Adipose tissue (tissue), 3 donors: ENCODE measurements around the gene SPTBN1. TPM values are rescaled to one million over a fixed set of nuclear protein-coding genes. Genes with fewer than 3 reads are reported as not detected.

Experiments
- H3K27ac ChIP-seq: one replicate; pipeline ENCODE4 v1.5.1; 2013; ENCODE audit warnings: low read depth, low read length
- WGBS, 3 donors: extraction: QIAGEN DNeasy Blood & Tissue Kit; methylation state at CpG; one replicate each; pipeline ENCODE4 v1.1.7; 2013; 5-methylcytosine and 5-hydroxymethylcytosine counted together
- polyA plus RNA-seq, 3 donors: library from polyadenylated mRNA; stranded (reverse); fragments of 200-250 nt; gene quantifications; one replicate each; pipeline ENCODE4 v1.2.3, GENCODE V29; 2013
- donor health status: healthy with polysubstance abuse.
- donor health status: Bipolar disorder and iron deficiency.
- donor health status: healthy.

Gene SPTBN1
- polyA plus RNA-seq, 3 donors = 41.9 to 219 (median 183) TPM

DNA sequence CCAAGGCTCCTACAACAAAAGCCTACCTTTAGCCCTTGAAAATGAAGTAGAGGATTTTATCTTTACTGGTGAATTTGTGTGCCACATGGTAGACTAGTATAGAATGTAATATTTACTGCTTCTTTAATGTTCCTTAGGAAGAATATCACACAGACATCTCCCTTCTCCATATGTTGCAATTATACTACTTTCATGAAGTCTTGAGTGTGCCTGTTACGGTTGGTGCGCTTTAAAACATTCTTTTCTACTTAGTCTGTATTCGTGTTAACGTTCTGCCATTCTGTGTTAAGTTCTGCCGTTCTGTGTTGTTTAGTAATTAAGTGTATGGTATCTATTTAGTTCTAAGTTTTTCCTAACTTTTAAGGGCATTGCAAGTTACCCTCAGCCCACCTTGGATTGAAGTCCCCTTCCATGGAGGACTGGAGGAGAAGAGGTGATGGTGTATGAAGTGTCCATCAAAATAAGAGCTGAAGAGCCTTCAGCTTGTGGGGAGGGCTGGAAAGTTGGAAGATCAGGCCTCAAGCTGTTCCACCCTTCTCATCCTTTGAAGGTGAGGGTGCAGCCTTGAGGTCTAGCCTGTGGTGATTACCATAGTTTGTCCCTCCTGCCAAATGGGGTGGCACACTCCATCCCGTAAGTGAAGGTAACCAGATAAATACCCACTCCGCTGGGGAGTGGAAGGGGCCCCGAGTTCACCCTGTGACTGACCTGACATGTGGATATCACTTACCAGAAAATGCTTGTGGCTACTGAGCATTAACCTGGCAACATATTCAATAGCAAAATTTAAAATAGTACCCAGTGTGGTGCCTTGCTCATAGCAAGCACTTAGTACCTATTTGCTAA lies 131.3 kb downstream of the SPTBN1 start:
- no peak overlapping the region for H3K27ac ChIP-seq
- 83 to 88% (median 87%) methylated on average over 8 of the region's 8 CpGs for WGBS, 3 donors

DNA sequence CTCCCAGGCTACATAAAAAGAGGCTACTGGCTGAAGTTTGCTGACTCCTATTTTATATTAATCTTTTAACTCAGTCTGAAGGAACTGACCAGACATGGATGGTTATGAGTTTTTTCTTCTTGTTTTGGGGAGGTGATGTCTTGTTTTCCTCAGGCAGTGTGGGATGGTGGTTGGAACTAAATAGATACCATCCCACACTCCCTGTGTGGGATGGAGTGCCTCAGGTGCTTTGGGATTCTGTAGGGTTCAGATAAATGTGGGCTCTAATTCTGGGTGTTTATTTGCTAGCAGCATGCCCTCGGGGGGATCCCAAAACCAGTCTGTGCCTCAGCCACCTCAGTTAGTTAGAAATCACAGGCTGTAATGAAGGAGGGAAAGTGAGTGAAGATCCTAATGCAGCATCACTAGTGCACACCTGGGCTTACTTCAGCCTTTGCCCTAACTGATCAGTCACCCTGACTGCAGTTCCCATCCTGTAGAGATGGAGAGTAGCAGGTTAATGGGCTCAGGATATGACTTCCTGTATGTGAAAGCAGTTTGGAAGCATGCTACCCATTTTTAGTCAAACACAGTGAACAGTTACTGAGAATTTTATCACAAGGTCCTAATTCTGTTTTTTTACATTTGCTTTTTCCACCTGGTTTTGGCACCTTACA lies 132.2 kb downstream of the SPTBN1 start:
- 52 to 81% (median 58%) methylated on average over 1 of the region's 1 CpG for WGBS, 3 donors
- H3K27ac ChIP-seq = no peak overlapping the region

DNA sequence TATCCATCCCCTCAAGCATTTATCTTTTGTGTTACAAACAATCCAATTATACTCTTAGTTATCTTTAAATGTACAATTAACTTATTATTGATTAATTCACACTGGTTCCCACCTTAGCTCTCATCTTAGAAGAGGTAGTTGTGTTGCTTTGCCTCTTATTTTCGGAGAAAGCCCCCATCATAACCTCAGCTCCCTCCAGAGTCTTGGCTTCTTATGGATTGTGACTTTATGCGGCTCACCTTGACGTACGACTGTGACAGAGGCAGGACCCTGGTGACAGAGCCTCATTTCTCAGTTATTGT lies 132.9 kb downstream of the SPTBN1 start:
- WGBS, 3 donors = 65 to 87% (median 69%) methylated on average over 4 of the region's 4 CpGs
- H3K27ac ChIP-seq = no peak overlapping the region

DNA sequence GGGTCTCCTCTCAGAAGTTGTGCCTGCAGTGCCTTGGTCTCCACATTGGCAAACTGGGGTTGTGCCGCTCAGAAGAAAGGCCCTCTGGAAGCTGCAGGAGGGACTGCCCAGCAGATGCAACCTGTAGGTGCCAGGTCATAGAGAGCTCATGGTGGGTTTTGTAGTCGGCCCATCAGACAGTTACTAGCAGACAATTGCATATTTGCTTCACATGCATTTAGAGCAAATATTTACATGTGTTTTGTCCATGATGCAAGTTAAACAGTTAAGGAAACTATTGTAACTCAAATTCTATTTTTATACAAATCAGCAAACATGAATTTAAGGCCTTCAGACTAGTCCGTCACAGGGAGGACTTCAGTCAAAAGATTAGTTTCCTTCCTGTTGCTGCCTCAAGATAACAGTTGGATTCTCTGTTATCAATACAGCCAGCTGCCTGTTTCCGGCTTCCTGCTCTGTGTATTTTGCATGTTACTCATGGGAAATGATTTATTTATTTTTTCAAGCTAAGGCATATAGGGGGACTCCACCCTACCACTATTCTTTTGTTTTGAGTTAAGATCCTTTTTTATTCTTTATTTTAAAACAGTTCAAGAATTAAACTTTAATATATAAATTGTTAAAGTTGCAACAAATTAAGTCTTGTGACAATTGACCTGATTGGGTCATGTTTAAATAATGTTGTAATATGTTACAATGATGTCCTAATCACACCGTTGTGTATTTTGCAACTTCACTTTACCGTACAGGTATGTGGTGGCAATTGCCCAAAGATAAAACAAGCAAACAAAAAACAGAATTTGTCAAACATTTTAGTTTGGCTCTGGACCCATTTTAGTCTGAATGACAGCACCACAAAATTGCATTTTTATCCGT lies 133.5 kb downstream of the SPTBN1 start:
- H3K27ac ChIP-seq = no peak overlapping the region
- 18 to 36% (median 28%) methylated on average over 7 of the region's 7 CpGs for WGBS, 3 donors

DNA sequence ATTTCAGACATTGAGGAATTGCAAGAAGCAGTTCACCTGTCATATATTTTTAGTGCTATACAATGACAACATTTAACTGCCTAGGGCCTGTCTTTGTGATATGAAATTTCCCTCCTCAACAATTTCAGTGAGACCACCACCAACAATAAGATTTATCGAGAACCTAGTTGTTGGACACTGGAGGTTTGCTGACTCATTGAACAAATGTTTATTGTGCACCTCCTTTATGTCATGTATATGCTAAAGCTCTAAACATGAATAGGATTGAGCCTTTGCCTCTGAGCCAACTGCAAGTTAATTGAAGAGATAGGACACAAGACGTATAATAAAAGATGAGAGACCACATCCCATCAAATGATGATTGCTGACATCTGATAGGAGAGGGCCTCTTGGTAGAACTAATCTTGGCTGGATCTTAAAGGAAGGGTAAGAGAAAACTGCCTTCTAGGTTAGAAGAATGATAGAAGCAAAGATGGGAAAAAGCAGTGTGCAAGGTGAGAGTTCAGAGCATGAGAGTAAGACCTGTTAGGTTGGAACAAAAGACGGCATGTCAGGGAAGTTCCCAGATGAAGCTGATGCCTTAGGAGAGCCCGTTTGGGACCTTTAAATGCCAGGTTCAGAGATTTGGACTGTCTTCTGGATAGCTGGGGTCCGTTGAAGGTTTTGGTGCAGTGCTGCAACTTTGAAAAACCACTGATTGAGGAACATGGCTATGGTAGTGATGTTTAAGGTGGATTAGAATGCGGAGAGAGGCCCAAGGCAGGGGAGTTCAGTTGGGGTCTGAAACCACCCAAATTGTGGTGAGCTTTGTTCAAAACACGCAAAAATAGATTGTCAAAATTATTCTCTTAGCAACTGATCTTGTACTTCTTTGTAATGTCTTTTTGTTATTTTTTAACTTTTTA lies 134.3 kb downstream of the SPTBN1 start:
- WGBS, 3 donors = 67 to 79% (median 68%) methylated on average over 7 of the region's 7 CpGs
- no peak overlapping the region for H3K27ac ChIP-seq

DNA sequence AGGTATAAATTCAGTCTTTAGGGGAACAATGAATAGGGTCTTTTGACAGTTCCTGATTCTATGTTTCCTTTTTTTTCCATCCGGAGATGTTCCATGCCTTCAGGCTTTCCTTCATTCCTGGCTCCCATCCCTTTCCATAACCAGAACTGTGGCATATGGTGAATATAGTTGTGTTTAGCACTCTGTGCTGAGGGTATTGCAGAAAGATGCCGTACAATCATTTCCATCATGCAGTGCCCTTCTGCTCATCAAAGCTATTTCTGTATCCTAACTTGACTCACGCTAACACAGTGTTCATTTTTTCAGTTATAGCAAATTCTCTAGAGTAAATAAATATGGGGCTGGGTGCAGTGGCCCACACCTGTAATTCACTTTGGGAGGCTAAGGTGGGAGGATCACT lies 135.4 kb downstream of the SPTBN1 start:
- WGBS, 3 donors = 70 to 95% (median 78%) methylated on average over 3 of the region's 3 CpGs
- H3K27ac ChIP-seq = no peak overlapping the region

DNA sequence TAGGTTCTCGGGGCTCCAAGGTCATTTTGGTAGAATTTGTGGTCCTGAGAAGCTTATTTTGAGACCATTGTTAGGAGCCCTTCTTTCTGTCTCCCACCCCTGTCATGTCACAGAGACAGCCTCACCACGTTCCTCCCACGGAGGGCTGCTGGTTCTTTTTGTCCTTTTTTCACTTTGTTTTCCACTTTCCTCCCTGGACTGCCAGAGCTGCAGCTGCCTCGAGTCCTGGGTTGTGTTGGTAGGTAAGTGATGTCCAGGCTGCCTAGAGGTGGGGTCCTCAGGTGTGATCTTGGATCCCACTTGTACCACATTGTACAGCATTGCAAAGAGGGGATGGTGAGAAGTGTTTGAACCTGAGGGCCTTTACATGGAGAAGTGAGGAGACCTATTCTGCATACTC lies 137.1 kb downstream of the SPTBN1 start:
- WGBS, 3 donors = 88 to 94% (median 93%) methylated on average over 4 of the region's 4 CpGs
- no peak overlapping the region for H3K27ac ChIP-seq

DNA sequence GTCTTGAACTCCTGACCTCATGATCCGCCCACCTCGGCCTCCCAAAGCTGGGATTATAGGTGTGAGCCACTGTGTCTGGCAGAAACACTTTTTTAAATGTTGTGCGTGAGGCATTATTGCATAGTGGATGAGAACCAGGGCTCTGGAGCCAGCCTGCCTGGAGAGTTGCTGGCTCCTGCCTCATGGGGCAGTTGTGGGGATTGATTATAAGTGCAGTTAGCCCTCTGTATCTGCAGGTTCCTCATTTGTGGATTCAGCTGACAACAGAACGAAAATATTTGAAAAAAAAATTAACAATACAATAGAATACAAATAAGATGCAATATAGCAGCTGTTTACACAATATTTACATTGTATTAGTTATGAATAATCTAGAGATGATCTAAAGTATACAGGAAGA lies 137.9 kb downstream of the SPTBN1 start:
- 80 to 91% (median 81%) methylated on average over 4 of the region's 4 CpGs for WGBS, 3 donors
- no peak overlapping the region for H3K27ac ChIP-seq

DNA sequence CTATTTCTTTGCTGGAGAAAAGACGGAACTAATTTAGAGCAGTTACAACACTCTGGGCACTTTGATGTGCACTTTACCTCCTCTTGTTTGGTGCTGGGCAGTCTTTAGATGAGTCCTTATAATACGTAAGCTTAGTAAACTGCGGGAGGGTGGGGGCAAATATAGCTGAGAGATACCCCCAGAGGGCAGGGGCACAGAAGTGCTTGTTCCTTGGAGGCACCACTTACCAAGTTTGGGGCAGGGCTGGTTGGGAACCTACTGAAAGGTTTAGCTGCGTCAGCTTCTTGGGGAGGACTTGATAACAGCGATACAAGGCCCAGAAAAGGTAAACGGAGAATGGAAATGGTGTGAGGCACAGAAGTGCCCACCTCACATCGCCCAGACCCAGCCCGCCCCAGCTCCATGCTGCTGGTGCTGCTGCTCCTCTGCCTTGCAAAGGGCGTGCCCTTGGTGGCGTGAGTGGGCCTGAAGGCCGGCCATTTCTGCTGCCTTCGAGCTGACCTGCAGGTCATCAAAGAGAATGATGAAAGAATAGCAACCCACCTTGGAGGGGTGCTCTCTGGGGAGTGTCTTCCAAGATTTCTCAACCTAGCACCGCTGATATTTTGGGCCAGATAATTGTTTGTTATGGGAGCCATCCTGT lies 139.2 kb downstream of the SPTBN1 start:
- no peak overlapping the region for H3K27ac ChIP-seq
- WGBS, 3 donors = 92 to 96% (median 94%) methylated on average over 13 of the region's 13 CpGs

DNA sequence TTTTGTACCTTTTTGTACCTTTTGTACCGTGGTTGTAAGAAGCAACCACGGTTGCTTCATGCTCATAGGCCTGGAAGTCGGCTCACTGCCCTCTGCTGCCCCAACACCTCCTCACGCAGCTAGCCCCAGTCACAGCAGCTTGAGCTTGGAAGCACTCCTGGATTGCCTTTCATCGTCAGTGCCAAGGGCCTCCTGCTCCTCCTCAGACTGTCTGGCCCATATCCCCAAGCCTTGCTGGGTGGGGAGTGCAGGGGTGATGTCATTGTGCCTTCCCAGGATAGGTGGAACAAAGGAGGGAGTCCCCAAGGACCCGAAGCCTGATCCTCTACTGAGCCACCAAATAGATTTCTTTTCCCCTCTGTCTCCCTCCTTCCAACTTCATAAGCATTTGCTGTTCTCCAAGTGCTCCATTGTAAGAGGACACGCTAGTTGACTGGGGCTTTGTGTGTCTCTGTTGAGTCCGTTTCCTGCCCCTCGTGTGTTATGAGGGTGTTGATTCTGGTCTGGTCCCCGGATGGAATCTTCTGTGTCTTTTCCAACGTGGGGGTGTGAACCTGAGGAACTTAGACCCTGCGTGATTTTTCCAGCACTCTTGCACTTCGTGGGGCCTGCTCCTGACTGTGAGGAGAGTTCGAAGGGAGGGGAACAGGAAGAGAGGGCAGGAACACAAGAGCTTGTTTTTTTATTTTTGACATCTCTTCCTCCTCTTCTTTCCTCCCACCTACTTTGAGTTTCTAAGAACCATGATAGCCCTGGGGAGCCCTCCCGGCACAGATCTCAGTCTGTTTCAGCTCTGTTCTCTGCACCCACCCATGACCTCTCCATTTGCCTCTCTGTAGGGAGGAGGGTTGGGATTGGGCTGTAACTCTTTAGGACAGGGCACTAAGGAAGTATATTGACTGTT lies 140.1 kb downstream of the SPTBN1 start:
- peak overlapping the region; percentile 32 for H3K27ac ChIP-seq
- WGBS, 3 donors = 29 to 70% (median 31%) methylated on average over 15 of the region's 15 CpGs

DNA sequence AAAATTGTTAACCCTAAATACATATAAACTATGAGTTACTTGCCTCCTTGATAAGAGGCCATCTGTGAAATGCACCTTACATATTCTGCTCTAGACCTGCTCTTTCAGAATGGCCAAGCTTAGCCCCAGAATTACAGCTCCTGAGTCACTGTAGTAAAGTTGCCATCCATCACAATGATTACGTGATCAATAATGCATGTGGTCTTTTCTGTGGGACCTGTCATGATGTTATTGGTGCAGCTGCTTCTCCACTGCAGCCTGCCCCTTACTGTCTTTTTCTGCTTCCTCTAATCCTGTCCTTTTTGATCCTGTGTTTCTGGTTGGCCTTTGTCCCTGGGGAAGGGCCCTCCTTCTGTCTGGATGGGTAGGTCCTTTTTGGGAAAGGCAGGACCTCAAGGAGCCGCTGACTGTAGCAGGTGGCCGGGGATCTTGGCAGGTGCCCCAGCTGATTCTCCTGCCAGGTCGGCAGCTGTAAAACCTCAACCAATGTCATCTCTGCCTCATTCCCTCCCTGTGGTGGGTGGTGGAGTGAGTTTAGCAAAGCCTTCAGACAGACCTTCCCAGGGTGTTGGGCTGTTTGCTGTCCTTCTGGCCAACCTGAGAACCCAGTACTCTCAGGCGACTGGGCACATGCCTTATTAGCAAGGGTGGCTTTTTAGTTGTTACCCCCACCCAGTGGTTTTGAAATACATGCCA lies 141.2 kb downstream of the SPTBN1 start:
- no peak overlapping the region for H3K27ac ChIP-seq
- WGBS, 3 donors = 21 to 40% (median 35%) methylated on average over 5 of the region's 5 CpGs

DNA sequence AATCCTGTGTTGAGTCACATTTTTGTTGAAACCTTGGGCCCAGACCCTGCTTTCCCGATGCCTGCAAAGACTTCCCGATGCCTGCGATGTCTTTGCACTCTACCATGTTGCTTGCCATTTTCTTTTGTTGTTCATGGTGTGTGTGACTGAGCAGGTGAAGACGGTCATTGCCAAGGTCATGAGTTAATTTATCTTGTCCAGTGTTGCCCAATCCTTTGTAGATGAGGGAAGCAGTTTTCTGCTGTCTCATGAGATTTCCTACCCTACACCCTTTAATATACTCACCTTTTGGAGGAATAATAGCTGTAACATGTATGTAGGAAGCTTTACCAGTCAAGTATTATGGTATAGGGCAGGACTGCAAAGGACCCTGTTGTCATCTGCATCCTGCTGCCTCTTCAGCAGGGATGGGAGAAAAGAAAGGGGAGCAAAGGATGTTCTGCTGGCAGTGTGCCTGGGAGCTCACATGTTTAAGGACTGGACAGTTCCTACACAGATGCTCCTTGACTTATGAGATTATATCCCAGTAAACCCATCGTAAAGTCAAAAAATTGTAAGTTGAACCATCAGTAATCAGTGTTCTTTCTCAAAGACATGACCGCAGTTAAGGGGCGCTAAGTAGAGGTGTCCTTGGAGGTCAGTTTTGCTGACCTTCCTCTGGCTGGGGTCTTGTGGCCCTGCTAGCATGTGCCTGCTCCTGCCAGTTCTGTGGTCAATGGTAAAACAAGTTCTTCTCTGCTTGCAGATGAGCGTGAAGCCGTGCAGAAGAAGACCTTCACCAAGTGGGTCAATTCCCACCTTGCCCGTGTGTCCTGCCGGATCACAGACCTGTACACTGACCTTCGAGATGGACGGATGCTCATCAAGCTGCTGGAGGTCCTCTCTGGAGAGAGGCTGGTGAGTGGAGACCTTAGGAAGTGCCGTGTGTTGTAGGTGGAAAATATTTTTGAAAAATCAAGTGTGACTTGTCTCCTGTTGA lies 142.5 kb downstream of the SPTBN1 start:
- whole genome bisulfite sequencing, 3 donors = 92 to 94% (median 93%) methylated on average over 14 of the region's 14 CpGs
- no peak overlapping the region for H3K27ac ChIP-seq

DNA sequence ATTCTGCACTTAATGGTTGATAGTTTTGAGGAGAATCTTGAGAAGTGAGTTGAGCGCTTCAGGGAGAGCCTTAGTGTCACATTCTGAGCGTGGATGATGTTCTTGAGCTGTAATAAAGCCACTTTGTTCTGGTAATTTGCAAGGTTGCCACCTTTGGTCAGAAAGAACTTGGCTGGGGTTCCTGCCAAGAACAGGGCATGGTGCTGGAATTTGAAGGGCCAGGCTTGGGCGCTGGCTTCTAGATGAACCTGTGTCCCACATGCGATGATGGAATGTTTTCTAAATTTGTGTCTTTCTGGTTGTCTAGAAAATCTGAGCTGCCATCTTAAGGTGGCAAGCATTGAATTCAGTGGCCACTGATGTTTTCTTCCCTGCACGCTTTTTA lies 143.2 kb downstream of the SPTBN1 start:
- H3K27ac ChIP-seq = no peak overlapping the region
- WGBS, 3 donors = 86 to 93% (median 86%) methylated on average over 5 of the region's 5 CpGs

DNA sequence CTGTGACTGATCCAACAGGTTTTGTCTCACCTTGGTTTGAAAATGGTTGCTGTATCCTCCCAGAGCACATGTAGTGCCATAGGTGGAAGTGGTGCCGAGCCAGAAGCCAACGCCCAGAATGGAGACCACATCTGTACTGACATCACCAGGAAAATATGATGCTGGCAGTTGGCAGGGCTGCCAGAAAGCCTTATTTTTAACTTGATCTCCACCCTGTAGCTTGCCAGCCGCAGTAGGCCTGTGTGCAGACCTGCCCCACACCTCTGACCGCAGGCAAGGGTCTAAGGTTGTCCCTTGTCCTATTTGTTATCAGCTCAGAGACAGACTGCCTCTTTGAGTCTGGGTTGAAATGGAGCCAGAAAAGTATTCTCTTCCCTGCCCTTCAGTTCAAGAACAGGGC lies 143.8 kb downstream of the SPTBN1 start:
- 47 to 56% (median 49%) methylated on average over 4 of the region's 4 CpGs for WGBS, 3 donors
- H3K27ac ChIP-seq = no peak overlapping the region

DNA sequence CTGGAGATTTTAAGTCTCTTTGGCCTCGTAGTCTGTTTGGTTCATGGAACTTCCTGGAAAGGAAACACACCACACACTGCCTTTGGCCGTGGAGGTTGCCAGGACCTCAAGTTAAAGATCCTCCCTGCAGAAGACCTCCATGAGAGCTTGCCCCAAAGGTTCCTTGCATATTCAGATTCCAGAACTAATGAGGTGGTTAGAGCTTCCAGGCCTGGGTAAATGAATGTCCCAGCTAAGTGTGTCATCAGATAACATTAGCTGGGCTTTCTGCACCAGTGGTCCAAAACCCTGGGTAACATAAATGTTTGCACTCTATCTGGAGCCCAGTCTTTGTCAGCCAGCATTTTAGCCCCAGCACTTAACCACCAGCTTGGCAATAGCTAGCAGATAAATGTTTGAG lies 145.2 kb downstream of the SPTBN1 start:
- 10 to 37% (median 27%) methylated on average over 2 of the region's 2 CpGs for WGBS, 3 donors

More for the DNA sequence above, 145.2 kb downstream of the SPTBN1 start:
- no peak overlapping the region for H3K27ac ChIP-seq
